Measurements from ENCODE around the gene STAT4.

Gene STAT4

DNA sequence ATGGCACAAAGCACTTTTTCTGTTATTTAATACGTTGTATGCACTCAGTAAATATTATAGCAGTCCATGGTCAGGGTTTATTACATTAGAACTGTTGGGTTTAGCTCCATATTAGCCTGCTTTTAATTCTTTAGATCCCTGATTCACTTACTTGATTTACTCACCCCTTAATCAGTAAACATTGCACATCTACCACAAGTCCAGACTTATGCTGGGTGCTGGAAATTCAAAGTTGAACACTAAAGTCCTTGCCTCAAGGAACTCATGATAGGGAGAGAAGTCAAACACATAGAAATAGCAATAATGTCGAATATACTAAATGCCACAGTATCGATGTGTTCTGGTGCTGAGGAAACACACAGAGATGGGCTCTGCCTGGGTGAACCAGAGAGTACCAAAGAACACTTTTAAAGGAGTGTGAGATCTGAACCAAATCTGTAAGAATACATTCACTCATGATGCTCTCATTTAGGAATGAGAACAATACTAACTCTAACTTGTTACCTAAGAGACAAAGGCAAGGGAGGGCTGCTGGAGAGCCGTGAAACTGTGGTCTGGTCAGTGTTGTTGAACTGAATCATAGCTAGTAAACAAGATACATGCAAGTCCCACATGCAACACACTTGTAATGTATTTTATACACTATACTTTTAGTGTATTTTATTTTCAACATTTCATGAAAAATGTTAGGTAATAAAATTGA is 4.9 kb downstream of the STAT4 start:
- no peak for DNase-seq (ENCODE audit: low spot score)

DNA sequence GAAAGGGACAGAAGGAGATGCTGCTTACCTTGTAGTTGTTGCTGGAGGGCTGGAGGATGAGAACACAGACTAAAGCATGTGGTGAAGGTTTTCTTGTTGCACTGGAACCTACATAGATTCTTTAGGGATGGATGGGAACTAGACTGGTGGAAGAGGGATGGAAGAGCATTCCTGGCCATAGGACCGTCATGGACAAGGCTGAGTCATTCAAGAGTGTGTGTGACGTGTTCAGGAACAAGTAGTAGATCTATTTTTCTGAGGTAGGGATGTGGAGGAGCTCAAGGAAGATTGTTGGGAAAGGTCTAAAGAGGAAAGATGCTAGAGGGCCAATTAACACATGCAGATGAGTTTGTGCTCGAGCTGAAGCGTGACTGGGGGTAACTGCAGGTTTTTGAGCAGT is 6.6 kb downstream of the STAT4 start:
- DNase-seq (ENCODE audit: low spot score): no peak

GRCh38 chr2:191143791-191144190 is 7.0 kb downstream of the STAT4 start:
- DNase-seq (ENCODE audit: low spot score): no peak

GRCh38 chr2:191128911-191129304 is 21.9 kb downstream of the STAT4 start:
- no peak for DNase-seq (ENCODE audit: low spot score)

- DNase-seq (ENCODE audit: low spot score): no peak
Observed at GRCh38 chr2:191128172-191128910, 22.5 kb downstream of the STAT4 start.

GRCh38 chr2:191127235-191127634 is 23.6 kb downstream of the STAT4 start:
- DNase-seq (ENCODE audit: low spot score): no peak

GRCh38 chr2:191126386-191127085 is 24.3 kb downstream of the STAT4 start:
- DNase-seq (ENCODE audit: low spot score): no peak

DNA sequence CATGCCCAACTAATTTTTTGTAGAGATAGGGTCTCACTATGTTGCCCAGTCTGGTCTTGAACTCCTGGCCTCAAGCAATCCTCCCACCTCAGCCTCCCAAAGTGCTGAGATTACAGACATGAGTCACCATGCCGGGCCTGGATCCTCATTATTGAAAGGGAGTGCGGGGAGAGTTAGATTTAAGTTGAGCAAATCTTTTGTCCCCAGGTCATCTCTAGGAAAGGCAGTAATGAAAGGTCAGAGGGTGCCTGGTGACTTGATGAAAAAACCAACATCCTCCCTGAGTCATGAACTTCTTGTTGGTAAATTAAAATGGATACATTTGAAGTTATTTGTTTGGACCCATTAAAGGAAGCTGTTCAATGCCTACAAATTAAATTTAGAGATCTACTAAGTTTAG is 25.1 kb downstream of the STAT4 start:
- DNase-seq (ENCODE audit: low spot score): no peak

DNA sequence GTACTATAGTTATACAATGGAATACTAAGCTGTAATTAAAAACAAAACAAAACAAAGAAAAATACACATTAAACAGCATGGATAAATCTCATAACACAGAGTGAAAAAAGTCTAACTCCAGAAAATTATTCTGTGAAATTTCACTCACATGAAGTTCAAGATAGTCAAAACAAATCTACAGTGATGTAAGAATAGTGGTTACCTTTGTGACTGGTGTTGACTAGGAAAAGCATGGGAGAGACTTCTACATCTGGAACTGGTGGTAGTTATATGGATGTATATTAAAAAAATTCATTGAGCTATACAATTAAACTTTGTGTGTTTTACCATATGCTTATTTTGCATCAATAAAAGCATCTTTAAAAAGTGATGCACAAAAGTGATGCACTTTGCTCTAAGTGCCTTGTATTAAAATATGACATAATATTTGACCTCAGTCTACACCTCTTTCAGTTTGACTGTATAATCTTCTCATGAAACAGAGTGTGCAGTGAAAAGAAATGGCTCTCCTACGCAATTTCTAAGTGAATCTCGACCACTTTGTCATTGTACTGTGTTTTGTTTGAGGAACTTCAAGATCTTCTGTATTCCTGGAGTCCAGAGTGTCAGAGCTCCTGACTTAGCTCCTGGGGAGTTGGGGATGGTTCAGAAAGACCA is 28.0 kb downstream of the STAT4 start:
- no peak for DNase-seq (ENCODE audit: low spot score)

GRCh38 chr2:191117341-191117740 is 33.5 kb downstream of the STAT4 start:
- no peak for DNase-seq (ENCODE audit: low spot score)

DNA sequence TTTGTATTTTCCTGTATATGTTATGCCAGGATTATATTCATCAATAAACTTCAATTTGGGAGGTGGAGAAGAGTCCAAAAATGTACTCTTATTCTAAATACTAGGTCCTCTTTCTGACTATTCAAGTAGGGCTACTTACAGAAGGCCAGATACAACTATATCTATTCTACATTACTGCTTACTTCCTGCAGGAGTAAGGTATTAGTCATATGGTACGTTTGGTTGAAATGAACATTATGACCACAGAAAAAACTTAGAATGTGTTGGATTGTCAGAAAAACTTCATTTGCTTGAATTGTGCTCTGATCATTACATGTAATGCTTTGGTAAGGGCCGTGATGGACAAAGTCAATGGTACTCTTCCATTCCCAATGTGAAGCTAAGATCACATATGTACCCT is 35.0 kb downstream of the STAT4 start:
- DNase-seq (ENCODE audit: low spot score): no peak

GRCh38 chr2:191115391-191115790 is 35.4 kb downstream of the STAT4 start:
- no peak for DNase-seq (ENCODE audit: low spot score)

DNA sequence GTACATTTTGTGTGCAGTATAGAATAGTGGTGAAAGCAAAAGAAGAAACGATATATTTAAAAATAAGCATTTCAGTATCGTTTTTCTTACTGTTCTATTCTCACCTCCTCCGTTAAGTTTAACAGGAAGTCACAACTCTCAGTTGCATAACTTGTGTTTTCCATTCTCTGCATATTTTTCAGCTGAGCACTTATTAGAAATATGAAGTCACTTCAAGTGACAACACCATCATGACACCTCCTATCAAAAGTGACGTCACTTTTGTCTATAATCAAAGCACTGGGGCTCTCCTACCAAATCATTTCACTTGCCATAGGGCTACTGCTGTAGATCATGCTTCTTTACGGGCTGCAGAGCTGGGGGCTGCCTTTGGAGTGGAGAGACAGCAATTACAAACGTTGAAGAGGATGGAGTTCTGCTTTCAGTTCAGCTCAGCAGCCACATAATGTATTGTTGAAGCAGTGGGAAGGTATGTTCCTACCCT is 36.3 kb downstream of the STAT4 start:
- DNase-seq (ENCODE audit: low spot score): no peak

DNA sequence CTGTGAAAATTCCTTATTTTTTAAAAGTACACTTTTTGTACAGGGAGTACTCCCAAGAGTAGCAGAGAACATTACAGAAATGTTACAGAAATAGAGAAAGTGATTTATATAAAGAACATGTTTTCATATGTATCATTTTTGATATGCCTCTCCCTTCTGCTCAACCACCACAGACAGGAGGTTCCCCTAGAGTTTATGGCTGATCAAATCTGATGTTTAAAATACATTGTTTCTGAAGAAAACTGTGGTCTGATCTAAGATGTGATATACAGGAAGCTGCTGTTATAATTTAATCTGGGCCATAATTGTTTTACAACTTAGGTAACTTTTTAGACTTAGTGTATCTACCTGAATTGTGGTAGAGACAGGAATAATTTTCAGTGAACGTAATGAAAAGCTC is 37.0 kb downstream of the STAT4 start:
- DNase-seq (ENCODE audit: low spot score): no peak

DNA sequence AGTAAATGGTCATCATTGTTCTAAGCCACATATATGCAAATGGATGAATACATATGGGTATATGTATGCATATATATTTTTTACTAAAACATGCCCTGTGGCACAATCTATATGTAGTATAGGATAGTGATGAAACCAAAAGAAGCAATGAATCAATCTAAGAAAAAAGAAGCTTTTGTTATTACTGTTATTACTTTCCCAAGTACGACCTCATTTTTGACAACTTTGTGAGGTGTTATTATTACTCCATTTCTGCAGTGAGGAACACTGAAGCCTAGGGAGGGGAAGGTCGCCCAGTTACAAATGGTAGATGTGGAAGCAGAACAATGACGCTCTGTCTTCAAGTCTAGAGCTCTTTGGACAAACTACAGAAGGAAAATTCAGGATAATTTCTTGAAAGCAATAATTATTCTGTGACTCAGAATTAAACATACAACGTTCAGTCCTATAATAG is 38.3 kb downstream of the STAT4 start:
- DNase-seq (ENCODE audit: low spot score): no peak

GRCh38 chr2:191109888-191110287 is 40.9 kb downstream of the STAT4 start:
- DNase-seq (ENCODE audit: low spot score): no peak

GRCh38 chr2:191108331-191108730 is 42.5 kb downstream of the STAT4 start:
- DNase-seq (ENCODE audit: low spot score): no peak

DNA sequence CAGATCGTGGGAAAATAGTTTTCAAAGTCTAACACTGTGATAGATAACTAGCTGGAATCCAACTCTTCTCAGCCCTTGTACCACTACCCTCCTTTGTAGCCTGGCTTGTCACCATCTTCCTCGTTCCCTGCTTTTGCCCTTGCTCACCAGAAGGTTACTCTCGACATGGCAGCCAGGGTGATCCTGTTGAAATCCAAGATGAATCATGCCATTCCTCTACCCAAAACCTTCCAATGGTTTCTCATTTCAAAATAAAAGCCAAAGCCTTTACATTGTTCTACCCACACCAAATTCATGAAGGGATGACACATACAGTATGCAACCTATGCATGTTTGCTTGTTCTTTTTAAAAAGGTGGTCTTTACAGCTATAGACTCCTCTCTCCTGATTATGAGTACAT is 45.7 kb downstream of the STAT4 start:
- DNase-seq (ENCODE audit: low spot score): no peak

DNA sequence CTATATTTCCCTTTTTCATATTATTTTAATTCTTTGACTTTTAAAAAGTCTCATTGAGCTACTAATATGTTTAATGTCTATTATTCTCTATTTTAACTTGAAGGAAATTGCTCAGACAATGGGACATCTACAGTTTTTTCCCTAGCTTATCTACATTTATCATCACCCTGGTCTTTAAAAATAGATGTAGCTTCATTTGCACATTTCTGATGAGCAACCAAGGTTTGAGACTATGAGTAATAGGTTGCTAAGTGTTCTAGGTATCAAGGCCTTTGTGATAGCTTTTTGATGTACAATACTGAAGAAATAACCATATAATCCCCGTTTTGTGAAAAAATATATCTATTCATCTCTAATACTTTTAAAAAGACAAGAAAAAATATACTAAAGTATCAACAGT is 47.0 kb downstream of the STAT4 start:
- no peak for DNase-seq (ENCODE audit: low spot score)

- DNase-seq (ENCODE audit: low spot score): no peak
Observed at GRCh38 chr2:191100216-191100615, 50.6 kb downstream of the STAT4 start.

- no peak for DNase-seq (ENCODE audit: low spot score)
Observed at GRCh38 chr2:191087311-191087710, 63.5 kb downstream of the STAT4 start.

GRCh38 chr2:191086706-191087105 is 64.1 kb downstream of the STAT4 start:
- no peak for DNase-seq (ENCODE audit: low spot score)

Measured in D341Med (cell line).